ENCODE results near the gene MAFB. TPM values are rescaled to one million over a fixed set of nuclear protein-coding genes. Genes with fewer than 3 reads are reported as not detected.

Gene MAFB
- total and polyA plus RNA-seq, 10 donors, result 18.7 to 295 (median 180) TPM

GRCh38 chr20:40636486-40636885 lies 52.5 kb downstream of the MAFB start:
- no peaks in the 10 kb centered on the region for H3K27me3 ChIP-seq (replicated peaks in 1 of 7)
- peaks cover 0 to 25% (median 10%) of the 10 kb centered on the region in 6 donors for H3K4me1 ChIP-seq
- DNase-seq, result no peak
- no peak overlapping the region for H3K4me3 ChIP-seq
- no peaks in the 10 kb centered on the region for H3K36me3 ChIP-seq
- WGBS, 5 donors, result 88 to 100% (median 96%) methylated on average over 2 of the region's 2 CpGs
- no peaks in the 10 kb centered on the region for H3K9me3 ChIP-seq
- no peak overlapping the region for H3K27ac ChIP-seq
- intact Hi-C loops (cut with DNase I; ENCODE audit: low total_unique reads), result no loop called here
- TF ChIP-seq POLR2AphosphoS5 (IDR thresholded peaks at IDR 0.05), result no peak
- no peak for TF ChIP-seq POLR2A (IDR thresholded peaks at IDR 0.05)
- no peak for TF ChIP-seq CTCF (IDR thresholded peaks at IDR 0.05 in 8 of 11, conservative IDR thresholded peaks at IDR 0.05 in 3 of 11)

- no peak overlapping the region for H3K27ac ChIP-seq
- no peak overlapping the region for H3K4me3 ChIP-seq
- no peaks in the 10 kb centered on the region for H3K36me3 ChIP-seq
- DNase-seq, result no peak
- no peak for TF ChIP-seq CTCF (IDR thresholded peaks at IDR 0.05 in 8 of 11, conservative IDR thresholded peaks at IDR 0.05 in 3 of 11)
- no peak for TF ChIP-seq POLR2A (IDR thresholded peaks at IDR 0.05)
- no peak for TF ChIP-seq POLR2AphosphoS5 (IDR thresholded peaks at IDR 0.05)
- intact Hi-C loops (cut with DNase I; ENCODE audit: low total_unique reads), result no loop called here
- no peaks in the 10 kb centered on the region for H3K27me3 ChIP-seq (replicated peaks in 1 of 7)
- no peaks in the 10 kb centered on the region for H3K9me3 ChIP-seq
- H3K4me1 ChIP-seq, result peaks cover 0 to 20% (median 7%) of the 10 kb centered on the region in 6 donors
Measured at GRCh38 chr20:40635971-40636370, 53.1 kb downstream of the MAFB start.
